Right lobe of liver (tissue), 6 donors: Measurements from ENCODE around the gene DNASE2B. TPM values are rescaled to one million over a fixed set of nuclear protein-coding genes. Genes with fewer than 3 reads are reported as not detected.

ENCODE experiments used
- ATAC-seq, 4 donors: fragments of 200-7000 bp; cut with Tn5 transposase; one replicate each; pipeline ENCODE4 v1.9.1; 2020; ENCODE audit warnings: mild to moderate bottlenecking in 4 of 4, moderate library complexity in 4 of 4
- DNase-seq, 3 donors: peaks; one replicate each; pipeline ENCODE4 v3.0.0-alpha.2; 2020
- H3K27ac ChIP-seq, 3 donors: fragments of 200-600 bp; one replicate each; pipeline ENCODE4 v1.8.0; 2022
- H3K27me3 ChIP-seq, 2 donors: fragments of 200-600 bp; one replicate each; pipeline ENCODE4 v1.8.0; 2022
- H3K36me3 ChIP-seq, 4 donors: fragments of 200-600 bp; sonication (generic) in 1 of 4; one replicate each; pipeline versions ENCODE4 v1.5.1 to v1.8.0; 2017 to 2022; ENCODE audit warnings: control low read depth in 1 of 4
- H3K4me1 ChIP-seq, 4 donors: fragments of 200-600 bp; sonication (generic) in 1 of 4; one replicate each; pipeline versions ENCODE4 v1.5.1 to v1.8.0; 2017 to 2022; ENCODE audit warnings: control low read depth in 1 of 4
- H3K4me3 ChIP-seq, 3 donors: fragments of 200-600 bp; one replicate each; pipeline ENCODE4 v1.8.0; 2022
- H3K9me3 ChIP-seq, 4 donors: fragments of 200-600 bp; sonication (generic) in 1 of 4; one replicate each; pipeline versions ENCODE4 v1.5.1 to v1.8.0; 2017 to 2022; ENCODE audit warnings: control low read depth in 1 of 4
- CTCF ChIP-seq, 4 donors: fragments of 200-600 bp in 3 of 4; fragments of 450-650 bp in 1 of 4; IDR thresholded peaks; one replicate each; pipeline versions ENCODE4 v1.5.1 to v1.8.0; 2016 to 2022; ENCODE audit warnings: antibody characterized with exemption in 4 of 4, mild to moderate bottlenecking in 2 of 4
- POLR2A ChIP-seq: fragments of 450-650 bp; IDR thresholded peaks from one replicate; pipeline ENCODE4 v1.6.1; 2017; ENCODE audit warnings: antibody characterized with exemption, mild to moderate bottlenecking
- WGBS: methylation state at CpG from one replicate; pipeline ENCODE4 v1.1.6; 2018; ENCODE audit warnings: low coverage, low lambda C conversion rate; ENCODE audit not compliant: insufficient coverage; ENCODE audit errors: missing lambda C conversion rate; 5-methylcytosine and 5-hydroxymethylcytosine counted together
- intact Hi-C, 2 donors: fragments of 100-400 bp; cut with DNase I; formaldehyde crosslinking; loops; one replicate each; pipeline versions ENCODE4 v1.11.2 to v1.14.1; 2022
- total RNA-seq, 6 experiments: library from RNA; depleted of rRNA in 2 of 6; stranded (reverse); fragments of >200 nt in 2 of 6; fragmentation: NEBNext Ultra II Directional in 3 of 6; extraction: Animal tissue kit (Norgen Biotek cat#: 25700) in 3 of 6; gene quantifications; one replicate each; pipeline versions ENCODE4 v1.1.0 to v1.2.4, GENCODE V29; 2016 to 2023
- donor health status: DM: no; HTN: yes; CAD: no.
- donor health status: DM: no; HTN: no; CAD: no.
- donor health status: DM: no; HTN: no; CAD: no.
- donor health status: DM: no; HTN: yes; CAD: no.
- donor health status: DM: no; HTN: yes; CAD: no.

DNASE2B gene
- total RNA-seq, 6 experiments from 2014 or later, result 0.17 to 0.25 (median 0.25) TPM; not detected in 3

GRCh38 chr1:84429231-84429630, 30.9 kb downstream of the DNASE2B start:
- TF ChIP-seq POLR2A (no peak), CTCF (IDR thresholded peaks at IDR 0.05) (no peak)

GRCh38 chr1:84430546-84430945, 32.3 kb downstream of the DNASE2B start:
- 68% methylated on average over 2 of the region's 2 CpGs for WGBS

More at GRCh38 chr1:84429231-84429630, 30.9 kb downstream of the DNASE2B start:
- Histone ChIP-seq H3K4me3 (no peak overlapping the region), H3K9me3 (no peaks in the 10 kb centered on the region), H3K36me3 (no peaks in the 10 kb centered on the region), H3K27me3 (no peaks in the 10 kb centered on the region), H3K27ac (no peak overlapping the region), H3K4me1 (peaks cover 0 to 8% (median 3%) of the 10 kb centered on the region in 4 donors)
- no peak for ATAC-seq
- no peak for DNase-seq
- intact Hi-C loops, result no loop called here
- 100% methylated on average over 1 of the region's 1 CpG for WGBS

GRCh38 chr1:84433258-84434080, 35.2 kb downstream of the DNASE2B start:
- intact Hi-C loops, result loop anchor here in 1 of 2 donors (10.0 kb wide), 1 partner anchor 289 kb away; the partner anchor contains the start of gene PRKACB
- H3K27me3 ChIP-seq, result no peaks in the 10 kb centered on the region
- H3K4me1 ChIP-seq, result peaks cover 0 to 8% (median 3%) of the 10 kb centered on the region in 4 donors
- DNase-seq, result peak in 2 of 3 donors; percentile 31 to 56
- 12% methylated on average over 11 of the region's 11 CpGs for WGBS
- H3K9me3 ChIP-seq, result no peaks in the 10 kb centered on the region
- TF ChIP-seq CTCF (IDR thresholded peaks at IDR 0.05) (peak; percentile 71 to 79 (median 78)), POLR2A (no peak)
- H3K27ac ChIP-seq, result no peak overlapping the region
- ATAC-seq, result peak; percentile 88 to 92 (median 90)
- no peaks in the 10 kb centered on the region for H3K36me3 ChIP-seq
- peak overlapping the region in 1 of 3 donors; percentile 23 for H3K4me3 ChIP-seq

More at GRCh38 chr1:84430546-84430945, 32.3 kb downstream of the DNASE2B start:
- Histone ChIP-seq H3K27me3 (no peaks in the 10 kb centered on the region), H3K4me1 (peaks cover 0 to 8% (median 3%) of the 10 kb centered on the region in 4 donors), H3K27ac (no peak overlapping the region), H3K36me3 (no peaks in the 10 kb centered on the region), H3K9me3 (no peaks in the 10 kb centered on the region), H3K4me3 (no peak overlapping the region)
- no peak for DNase-seq
- no peak for TF ChIP-seq POLR2A
- no peak for TF ChIP-seq CTCF (IDR thresholded peaks at IDR 0.05)
- intact Hi-C loops, result loop anchor here in 1 of 2 donors (10.0 kb wide), 1 partner anchor 286 kb away; the partner anchor contains the start of gene PRKACB
- peak in 2 of 4 donors; percentile 16 to 32 for ATAC-seq

GRCh38 chr1:84434081-84434769, 35.9 kb downstream of the DNASE2B start:
- ATAC-seq, result no peak
- H3K27me3 ChIP-seq, result no peaks in the 10 kb centered on the region
- WGBS, result 73% methylated on average over 6 of the region's 6 CpGs
- TF ChIP-seq POLR2A (no peak), CTCF (IDR thresholded peaks at IDR 0.05) (no peak)
- no peaks in the 10 kb centered on the region for H3K36me3 ChIP-seq
- no peaks in the 10 kb centered on the region for H3K9me3 ChIP-seq
- H3K4me1 ChIP-seq, result peaks cover 0 to 8% (median 3%) of the 10 kb centered on the region in 4 donors
- intact Hi-C loops, result loop anchor here in 1 of 2 donors (10.0 kb wide), 1 partner anchor 289 kb away; the partner anchor contains the start of gene PRKACB
- DNase-seq, result no peak
- no peak overlapping the region for H3K27ac ChIP-seq
- no peak overlapping the region for H3K4me3 ChIP-seq
